ENCODE measurements around the gene SNRPD1.

GRCh38 chr18:21604671-21605070 lies 7.4 kb upstream of the SNRPD1 start:
- no peak for TF ChIP-seq POLR2A (IDR thresholded peaks at IDR 0.05)
- no peak for TF ChIP-seq CTCF (IDR thresholded peaks at IDR 0.05)
